Measurements from ENCODE around the gene HPS5. TPM values are rescaled to one million over a fixed set of nuclear protein-coding genes. Genes with fewer than 3 reads are reported as not detected.

HPS5 gene
- total RNA-seq, 6 experiments from 2014 or later: 31.4 to 41.5 (median 34.4) TPM

- Mint-ChIP-seq H3K4me3 (no peak overlapping the region), H3K4me1 (ENCODE audit: low read depth) (peaks cover 25% of the 10 kb centered on the region), H3K36me3 (ENCODE audit: low read depth) (no peaks in the 10 kb centered on the region), H3K9me3 (no peaks in the 10 kb centered on the region), H3K27me3 (ENCODE audit: insufficient read depth) (peaks cover 17% of the 10 kb centered on the region), H3K27ac (no peak overlapping the region)
- TF ChIP-seq CTCF (IDR thresholded peaks at IDR 0.05): peak; percentile 95
- DNase-seq: peak; percentile 67
Measured at GRCh38 chr11:18243783-18244362, 78.1 kb downstream of the HPS5 start.

- no peaks in the 10 kb centered on the region for H3K36me3 Mint-ChIP-seq (ENCODE audit: low read depth)
- no peaks in the 10 kb centered on the region for H3K9me3 Mint-ChIP-seq
- no peak overlapping the region for H3K4me3 Mint-ChIP-seq
- H3K27ac Mint-ChIP-seq: no peak overlapping the region
- peaks cover 33% of the 10 kb centered on the region for H3K27me3 Mint-ChIP-seq (ENCODE audit: insufficient read depth)
- no peak for DNase-seq
- H3K4me1 Mint-ChIP-seq (ENCODE audit: low read depth): peaks cover 9% of the 10 kb centered on the region
- no peak for TF ChIP-seq CTCF (IDR thresholded peaks at IDR 0.05)
Measured at GRCh38 chr11:18239655-18240054, 82.3 kb downstream of the HPS5 start.

GRCh38 chr11:18236664-18237356, 85.1 kb downstream of the HPS5 start, which contains the start of gene SAA4:
TSS of gene SAA4 (minus strand) at chr11:18236802. CDS start at chr11:18235926, 876 bp downstream.
- Mint-ChIP-seq H3K27me3 (ENCODE audit: insufficient read depth) (peaks cover 29% of the 10 kb centered on the region), H3K36me3 (ENCODE audit: low read depth) (no peaks in the 10 kb centered on the region), H3K27ac (no peak within 1 kb of the TSS), H3K4me3 (no peak within 1 kb of the TSS), H3K9me3 (no peaks in the 10 kb centered on the region), H3K4me1 (ENCODE audit: low read depth) (peaks cover 6% of the 10 kb centered on the region; the same call in 1 of the 2 replicates)
- no peak for TF ChIP-seq CTCF (IDR thresholded peaks at IDR 0.05)
- DNase-seq: no peak

- Mint-ChIP-seq H3K4me3 (no peak overlapping the region), H3K9me3 (no peaks in the 10 kb centered on the region), H3K36me3 (ENCODE audit: low read depth) (no peaks in the 10 kb centered on the region), H3K27me3 (ENCODE audit: insufficient read depth) (peaks cover 29% of the 10 kb centered on the region), H3K27ac (no peak overlapping the region), H3K4me1 (ENCODE audit: low read depth) (peaks cover 6% of the 10 kb centered on the region; the same call in 1 of the 2 replicates)
- no peak for DNase-seq
- TF ChIP-seq CTCF (IDR thresholded peaks at IDR 0.05): no peak
Measured at GRCh38 chr11:18235394-18236334, 86.3 kb downstream of the HPS5 start.

- TF ChIP-seq CTCF (IDR thresholded peaks at IDR 0.05): no peak
- Mint-ChIP-seq H3K27ac (no peak overlapping the region), H3K36me3 (ENCODE audit: low read depth) (no peaks in the 10 kb centered on the region), H3K9me3 (no peaks in the 10 kb centered on the region), H3K4me3 (no peak overlapping the region), H3K27me3 (ENCODE audit: insufficient read depth) (peaks cover 24% of the 10 kb centered on the region), H3K4me1 (ENCODE audit: low read depth) (peaks cover 6% of the 10 kb centered on the region; the same call in 1 of the 2 replicates)
- no peak for DNase-seq
Measured at GRCh38 chr11:18233912-18234311, 88.0 kb downstream of the HPS5 start.

Data from HFFc6 (cell line).